ENCODE measurements around the gene HMGN4. TPM values are rescaled to one million over a fixed set of nuclear protein-coding genes. Genes with fewer than 3 reads are reported as not detected.

Gene HMGN4
- total and polyA plus RNA-seq, 9 donors: 48.6 to 78.9 (median 58.4) TPM

DNA sequence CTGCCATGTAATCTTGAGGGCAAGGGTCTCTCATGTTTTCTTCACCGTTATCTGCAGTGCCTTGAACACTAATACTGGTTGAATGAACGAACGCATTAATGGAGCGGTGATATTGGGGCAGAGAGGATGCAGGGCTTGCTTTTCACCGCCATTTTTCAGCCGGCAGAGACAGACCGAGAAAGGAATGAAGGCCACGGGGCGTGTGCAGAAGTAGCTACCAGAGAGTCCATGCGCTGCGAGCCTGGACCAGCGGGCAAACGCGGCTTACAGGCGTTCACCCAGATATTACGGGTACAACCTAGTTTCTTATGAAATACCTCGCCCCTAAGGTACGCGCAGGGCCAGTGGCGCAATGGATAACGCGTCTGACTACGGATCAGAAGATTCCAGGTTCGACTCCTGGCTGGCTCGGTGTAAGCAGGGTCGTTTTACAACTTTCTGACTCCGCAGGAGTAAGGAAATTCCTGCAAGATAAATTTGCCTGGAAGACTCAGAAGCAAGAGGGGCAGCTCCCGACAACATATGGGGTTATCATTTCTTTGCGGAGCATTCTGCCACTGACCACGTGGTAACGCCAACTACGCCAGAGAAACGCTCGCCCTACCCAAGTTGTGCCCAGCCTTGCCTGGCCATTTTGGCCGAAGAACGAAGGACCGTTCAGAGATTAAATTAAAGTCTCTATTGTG, 863 bp upstream of the HMGN4 start:
- peak; percentile 87 to 92 (median 92) for DNase-seq
- Histone ChIP-seq H3K9me3 (no peaks in the 10 kb centered on the region), H3K27ac (peak overlapping the region; percentile 83 to 92), H3K36me3 (no peaks in the 10 kb centered on the region), H3K27me3 (no peaks in the 10 kb centered on the region), H3K4me1 (ENCODE audit: insufficient read depth) (peaks cover 4% of the 10 kb centered on the region), H3K4me3 (peak overlapping the region; percentile 86)
- TF ChIP-seq EP300 (IDR thresholded peaks at IDR 0.05): no peak
- TF ChIP-seq POLR2A (IDR thresholded peaks at IDR 0.05): peak; percentile 28
- 0% methylated on average over 37 of the region's 37 CpGs for WGBS, 3 donors
- intact Hi-C loops (cut with DNase I): loop anchor here in 1 of 4 donors (2.0 kb wide), 1 partner anchor 15 kb away; no protein-coding TSS in a partner anchor

DNA sequence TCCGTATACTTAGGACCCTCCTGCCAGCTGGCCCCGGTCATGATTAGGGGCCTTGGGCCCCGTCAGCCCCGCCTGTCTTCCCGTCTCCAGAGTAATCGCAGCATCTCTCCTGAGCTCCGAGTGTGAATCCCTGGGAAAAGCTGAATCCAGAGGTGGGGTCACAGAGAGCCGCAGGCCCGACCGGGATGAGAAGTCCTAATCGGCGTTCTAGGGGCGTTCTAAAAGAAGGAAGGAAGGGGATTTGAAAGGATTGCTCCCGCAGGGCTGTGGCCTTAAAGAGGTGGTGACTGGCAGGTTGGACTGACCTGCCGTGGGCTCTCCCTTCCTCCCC, 371 bp downstream of the HMGN4 start:
- intact Hi-C loops (cut with DNase I): no loop called here
- WGBS, 3 donors: 0 to 1% (median 1%) methylated on average over 15 of the region's 15 CpGs
- DNase-seq: no peak
- TF ChIP-seq EP300 (IDR thresholded peaks at IDR 0.05): no peak
- no peaks in the 10 kb centered on the region for H3K9me3 ChIP-seq
- H3K4me3 ChIP-seq: peak overlapping the region; percentile 86
- H3K27ac ChIP-seq: peak overlapping the region; percentile 83 to 92
- H3K27me3 ChIP-seq: no peaks in the 10 kb centered on the region
- H3K36me3 ChIP-seq: no peaks in the 10 kb centered on the region
- H3K4me1 ChIP-seq (ENCODE audit: insufficient read depth): peaks cover 4% of the 10 kb centered on the region

DNA sequence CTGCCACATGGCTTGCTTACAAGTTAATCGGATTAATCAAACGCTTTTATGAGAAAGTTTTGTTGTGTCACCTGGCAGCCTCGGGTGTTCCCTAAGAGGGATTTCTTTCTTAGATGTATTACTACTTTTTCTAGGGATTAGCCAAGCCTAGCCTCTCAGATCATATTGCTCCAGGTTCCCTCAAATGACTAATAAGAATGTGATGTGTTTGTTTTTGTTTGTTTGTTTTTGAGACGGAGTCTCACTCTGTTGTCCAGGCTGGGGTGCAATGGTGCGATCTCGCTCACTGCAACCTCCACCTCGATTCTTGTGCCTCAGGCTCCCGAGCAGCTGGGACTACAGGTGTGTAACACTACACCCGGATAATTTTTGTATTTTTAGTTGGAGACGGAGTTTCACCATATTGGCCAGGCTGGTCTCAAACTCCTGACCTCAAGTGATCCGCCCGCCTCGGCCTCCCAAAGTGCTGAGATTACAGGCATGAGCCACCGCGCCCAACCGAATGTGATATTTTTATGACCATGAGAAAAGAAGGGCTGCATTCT, 977 bp downstream of the HMGN4 start:
- no peak for TF ChIP-seq POLR2A (IDR thresholded peaks at IDR 0.05)
- Histone ChIP-seq H3K9me3 (no peaks in the 10 kb centered on the region), H3K27me3 (no peaks in the 10 kb centered on the region), H3K4me3 (peak overlapping the region; percentile 86), H3K36me3 (no peaks in the 10 kb centered on the region), H3K27ac (peak overlapping the region in 1 of 2 donors; percentile 92), H3K4me1 (ENCODE audit: insufficient read depth) (peaks cover 4% of the 10 kb centered on the region)
- intact Hi-C loops (cut with DNase I): no loop called here
- WGBS, 3 donors: 60 to 63% (median 62%) methylated on average over 16 of the region's 16 CpGs
- no peak for DNase-seq

DNA sequence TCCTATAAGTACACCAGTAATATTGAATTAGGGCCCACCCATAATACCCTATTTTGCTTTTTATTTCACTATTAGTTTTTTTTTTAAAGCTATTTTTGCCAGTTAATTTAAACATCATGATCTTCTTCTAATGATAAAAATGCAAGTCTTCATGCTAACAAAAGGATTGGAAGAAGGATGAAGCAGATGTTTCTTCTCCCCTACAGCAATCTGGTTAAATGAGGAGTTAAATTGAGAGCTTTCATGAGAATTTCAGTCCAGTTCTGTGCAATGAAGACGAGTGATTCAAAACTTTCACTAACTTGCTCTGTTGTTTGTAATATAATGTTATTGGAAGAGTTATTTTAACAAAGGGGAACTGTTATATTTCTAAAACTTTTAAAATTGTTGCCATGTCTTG, 3.4 kb downstream of the HMGN4 start:
- intact Hi-C loops (cut with DNase I): no loop called here
- Histone ChIP-seq H3K36me3 (no peaks in the 10 kb centered on the region), H3K9me3 (no peaks in the 10 kb centered on the region), H3K4me3 (no peak overlapping the region), H3K27me3 (no peaks in the 10 kb centered on the region), H3K4me1 (ENCODE audit: insufficient read depth) (peaks cover 2% of the 10 kb centered on the region), H3K27ac (no peak overlapping the region)
- 37 to 51% (median 42%) methylated on average over 1 of the region's 1 CpG for WGBS, 3 donors
- no peak for TF ChIP-seq POLR2A (IDR thresholded peaks at IDR 0.05)
- TF ChIP-seq, protein P1, sequence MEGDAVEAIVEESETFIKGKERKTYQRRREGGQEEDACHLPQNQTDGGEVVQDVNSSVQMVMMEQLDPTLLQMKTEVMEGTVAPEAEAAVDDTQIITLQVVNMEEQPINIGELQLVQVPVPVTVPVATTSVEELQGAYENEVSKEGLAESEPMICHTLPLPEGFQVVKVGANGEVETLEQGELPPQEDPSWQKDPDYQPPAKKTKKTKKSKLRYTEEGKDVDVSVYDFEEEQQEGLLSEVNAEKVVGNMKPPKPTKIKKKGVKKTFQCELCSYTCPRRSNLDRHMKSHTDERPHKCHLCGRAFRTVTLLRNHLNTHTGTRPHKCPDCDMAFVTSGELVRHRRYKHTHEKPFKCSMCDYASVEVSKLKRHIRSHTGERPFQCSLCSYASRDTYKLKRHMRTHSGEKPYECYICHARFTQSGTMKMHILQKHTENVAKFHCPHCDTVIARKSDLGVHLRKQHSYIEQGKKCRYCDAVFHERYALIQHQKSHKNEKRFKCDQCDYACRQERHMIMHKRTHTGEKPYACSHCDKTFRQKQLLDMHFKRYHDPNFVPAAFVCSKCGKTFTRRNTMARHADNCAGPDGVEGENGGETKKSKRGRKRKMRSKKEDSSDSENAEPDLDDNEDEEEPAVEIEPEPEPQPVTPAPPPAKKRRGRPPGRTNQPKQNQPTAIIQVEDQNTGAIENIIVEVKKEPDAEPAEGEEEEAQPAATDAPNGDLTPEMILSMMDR (IDR thresholded peaks at IDR 0.05): no peak
- no peak for TF ChIP-seq EP300 (IDR thresholded peaks at IDR 0.05)
- no peak for DNase-seq

DNA sequence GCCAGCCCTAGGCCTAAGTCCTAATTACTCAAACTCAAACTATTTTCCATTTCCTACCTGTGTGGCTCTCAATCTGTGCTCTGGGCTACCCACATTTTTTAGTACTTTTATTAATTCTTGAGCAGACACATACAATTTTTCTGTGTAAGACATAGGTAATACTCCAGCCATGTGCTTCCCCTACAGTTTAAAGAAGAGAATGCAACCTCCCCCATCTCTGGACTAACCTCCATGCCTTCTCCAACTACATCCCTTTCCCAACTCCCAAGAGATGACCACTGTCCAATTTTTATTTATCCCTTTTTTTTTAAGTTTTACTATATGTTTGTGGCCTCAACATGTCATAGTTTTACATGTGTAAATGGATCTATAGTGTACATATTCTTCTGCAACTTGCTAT, 5.8 kb downstream of the HMGN4 start:
- Histone ChIP-seq H3K4me3 (no peak overlapping the region), H3K9me3 (no peaks in the 10 kb centered on the region), H3K27me3 (no peaks in the 10 kb centered on the region), H3K36me3 (no peaks in the 10 kb centered on the region), H3K27ac (no peak overlapping the region), H3K4me1 (ENCODE audit: insufficient read depth) (peaks cover 2% of the 10 kb centered on the region)
- DNase-seq: no peak
- TF ChIP-seq POLR2A (IDR thresholded peaks at IDR 0.05) (no peak), EP300 (IDR thresholded peaks at IDR 0.05) (no peak)
- TF ChIP-seq, protein P1 (IDR thresholded peaks at IDR 0.05): no peak
- intact Hi-C loops (cut with DNase I): no loop called here

DNA sequence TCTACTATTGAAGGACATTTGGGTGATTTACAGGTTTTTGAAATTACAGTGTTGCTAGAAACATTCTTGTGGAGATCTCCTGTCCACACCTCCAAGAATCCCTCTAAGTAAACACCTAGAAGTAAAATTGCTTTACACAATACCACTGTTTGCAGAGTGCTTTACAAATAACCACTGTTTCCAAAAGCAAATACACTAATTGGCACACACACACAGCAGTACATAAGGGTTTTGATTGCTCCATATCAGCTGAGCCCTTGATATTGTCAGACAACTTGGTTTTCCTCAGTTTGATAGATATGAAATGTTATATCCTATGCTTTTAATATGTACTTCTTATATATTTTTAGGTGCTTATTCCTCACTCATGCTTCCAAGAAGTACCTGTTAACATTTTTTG, 6.3 kb downstream of the HMGN4 start:
- Histone ChIP-seq H3K27ac (no peak overlapping the region), H3K4me3 (no peak overlapping the region), H3K36me3 (no peaks in the 10 kb centered on the region), H3K9me3 (no peaks in the 10 kb centered on the region), H3K4me1 (ENCODE audit: insufficient read depth) (no peaks in the 10 kb centered on the region), H3K27me3 (no peaks in the 10 kb centered on the region)
- DNase-seq: no peak
- no peak for TF ChIP-seq EP300 (IDR thresholded peaks at IDR 0.05)
- TF ChIP-seq, protein P1 (IDR thresholded peaks at IDR 0.05): no peak
- TF ChIP-seq POLR2A (IDR thresholded peaks at IDR 0.05): no peak
- intact Hi-C loops (cut with DNase I): no loop called here

All from ovary (tissue), 9 donors.